Endodermal cell (in vitro differentiated cells): ENCODE data around the gene TBC1D1. TPM values are rescaled to one million over a fixed set of nuclear protein-coding genes. Genes with fewer than 3 reads are reported as not detected.

Source experiments
- DNase-seq: peaks from one replicate; pipeline ENCODE4 v3.0.0-alpha.2; 2017
- H3K27ac ChIP-seq: 2 replicates; pipeline ENCODE4 v1.5.1; 2013; ENCODE audit warnings: mild to moderate bottlenecking, low read depth, low read length, moderate library complexity
- H3K27me3 ChIP-seq: 2 replicates; pipeline ENCODE4 v1.6.1; 2013; ENCODE audit warnings: mild to moderate bottlenecking, low read length, moderate library complexity; ENCODE audit not compliant: insufficient read depth, control insufficient read depth, poor library complexity, severe bottlenecking
- H3K36me3 ChIP-seq: 2 replicates; pipeline ENCODE4 v1.7.0; 2013; ENCODE audit warnings: mild to moderate bottlenecking, low read length, moderate library complexity; ENCODE audit not compliant: control insufficient read depth, insufficient read depth
- H3K4me1 ChIP-seq: one replicate; pipeline ENCODE4 v1.7.0; 2013; ENCODE audit warnings: low read length; ENCODE audit not compliant: control insufficient read depth, insufficient read depth
- H3K4me3 ChIP-seq: 2 replicates; pipeline ENCODE4 v1.5.1; 2013; ENCODE audit warnings: mild to moderate bottlenecking, low read length, moderate library complexity
- H3K9ac ChIP-seq: 2 replicates; pipeline ENCODE4 v1.6.1; 2013; ENCODE audit warnings: mild to moderate bottlenecking, low read length, moderate library complexity; ENCODE audit not compliant: poor library complexity, severe bottlenecking; ENCODE audit errors: extremely low read depth
- H3K9me3 ChIP-seq: 2 replicates; pipeline ENCODE4 v1.6.1; 2013; ENCODE audit warnings: mild to moderate bottlenecking, low read length, moderate library complexity; ENCODE audit not compliant: control insufficient read depth
- H3K27ac Mint-ChIP-seq: 2 replicates; pipeline ENCODE4 v1.8.0; 2020; ENCODE audit warnings: mixed read lengths
- H3K27me3 Mint-ChIP-seq: 2 replicates; pipeline ENCODE4 v1.8.0; 2021; ENCODE audit warnings: mild to moderate bottlenecking, mixed read lengths; ENCODE audit not compliant: insufficient read depth
- H3K36me3 Mint-ChIP-seq: 2 replicates; pipeline ENCODE4 v1.8.0; 2020; ENCODE audit warnings: low read depth, mixed read lengths
- H3K4me1 Mint-ChIP-seq: 2 replicates; pipeline ENCODE4 v1.8.0; 2020; ENCODE audit warnings: mixed read lengths
- H3K4me3 Mint-ChIP-seq: 2 replicates; pipeline ENCODE4 v1.8.0; 2020; ENCODE audit warnings: mild to moderate bottlenecking, moderate library complexity, mixed read lengths
- H3K9me3 Mint-ChIP-seq: 2 replicates; pipeline ENCODE4 v1.8.0; 2020; ENCODE audit warnings: mild to moderate bottlenecking, mixed read lengths
- WGBS, 2 experiments: methylation state at CpG; one replicate each; pipeline versions ENCODE4 v1.1.5 to v1.1.7; 2013; ENCODE audit warnings: missing lambda C conversion rate in 2 of 2, mixed read lengths in 1 of 2; ENCODE audit not compliant: insufficient coverage in 1 of 2, insufficient read length in 1 of 2; 5-methylcytosine and 5-hydroxymethylcytosine counted together
- total RNA-seq, 2 donors: library from RNA; stranded (reverse); fragmentation: NEBNext Ultra II Directional in 1 of 2; extraction: Animal tissue kit (Norgen Biotek cat#: 25700) in 1 of 2; gene quantifications; 2 replicates in 1 of 2; 3 replicates in 1 of 2; pipeline ENCODE4 v1.2.1, GENCODE V29; 2021
- TF ChIP-seq, protein P1 (sequence below): fragments of 200-600 bp; sonication (generic); conservative IDR thresholded peaks from 2 replicates; pipeline ENCODE4 v1.5.0; 2021; ENCODE audit warnings: antibody characterized with exemption, mild to moderate bottlenecking

TBC1D1 gene
- total RNA-seq, 2 donors from 2014 or later = 110 to 122 TPM

DNA sequence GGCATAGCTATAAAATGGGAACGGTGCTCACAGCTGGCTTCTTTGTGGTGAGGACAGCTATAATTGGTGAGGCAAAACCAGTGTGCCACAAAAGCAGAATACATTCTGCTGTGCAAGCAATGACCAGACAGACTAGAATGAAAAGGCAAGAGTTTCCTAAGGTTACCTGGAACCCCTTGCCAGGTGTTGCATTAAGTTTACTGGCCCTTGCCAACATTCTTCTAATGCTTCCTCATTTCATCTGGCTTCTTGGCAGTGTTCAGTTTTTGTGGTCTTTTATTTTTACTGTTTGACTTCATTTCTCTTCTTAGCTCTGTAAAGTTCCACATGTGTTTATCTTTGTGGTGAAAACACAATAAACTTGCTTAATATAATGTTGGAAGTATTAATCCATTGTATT is 200.8 kb downstream of the TBC1D1 start:
- H3K27ac ChIP-seq = no peak overlapping the region
- no peaks in the 10 kb centered on the region for H3K27me3 Mint-ChIP-seq
- H3K36me3 Mint-ChIP-seq = peaks cover 33% of the 10 kb centered on the region
- no peak overlapping the region for H3K4me3 ChIP-seq
- no peaks in the 10 kb centered on the region for H3K9me3 Mint-ChIP-seq
- WGBS, 2 experiments = 95 to 100% methylated on average over 1 of the region's 1 CpG
- no peaks in the 10 kb centered on the region for H3K9me3 ChIP-seq
- H3K36me3 ChIP-seq = peaks cover 44% of the 10 kb centered on the region
- H3K9ac ChIP-seq = no peak overlapping the region
- H3K4me3 Mint-ChIP-seq = no peak overlapping the region
- H3K27me3 ChIP-seq = no peaks in the 10 kb centered on the region
- H3K27ac Mint-ChIP-seq = no peak overlapping the region
- TF ChIP-seq, protein P1, sequence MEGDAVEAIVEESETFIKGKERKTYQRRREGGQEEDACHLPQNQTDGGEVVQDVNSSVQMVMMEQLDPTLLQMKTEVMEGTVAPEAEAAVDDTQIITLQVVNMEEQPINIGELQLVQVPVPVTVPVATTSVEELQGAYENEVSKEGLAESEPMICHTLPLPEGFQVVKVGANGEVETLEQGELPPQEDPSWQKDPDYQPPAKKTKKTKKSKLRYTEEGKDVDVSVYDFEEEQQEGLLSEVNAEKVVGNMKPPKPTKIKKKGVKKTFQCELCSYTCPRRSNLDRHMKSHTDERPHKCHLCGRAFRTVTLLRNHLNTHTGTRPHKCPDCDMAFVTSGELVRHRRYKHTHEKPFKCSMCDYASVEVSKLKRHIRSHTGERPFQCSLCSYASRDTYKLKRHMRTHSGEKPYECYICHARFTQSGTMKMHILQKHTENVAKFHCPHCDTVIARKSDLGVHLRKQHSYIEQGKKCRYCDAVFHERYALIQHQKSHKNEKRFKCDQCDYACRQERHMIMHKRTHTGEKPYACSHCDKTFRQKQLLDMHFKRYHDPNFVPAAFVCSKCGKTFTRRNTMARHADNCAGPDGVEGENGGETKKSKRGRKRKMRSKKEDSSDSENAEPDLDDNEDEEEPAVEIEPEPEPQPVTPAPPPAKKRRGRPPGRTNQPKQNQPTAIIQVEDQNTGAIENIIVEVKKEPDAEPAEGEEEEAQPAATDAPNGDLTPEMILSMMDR = no peak
- no peak for DNase-seq
- H3K4me1 Mint-ChIP-seq = peaks cover 22% of the 10 kb centered on the region
- H3K4me1 ChIP-seq = no peaks in the 10 kb centered on the region

DNA sequence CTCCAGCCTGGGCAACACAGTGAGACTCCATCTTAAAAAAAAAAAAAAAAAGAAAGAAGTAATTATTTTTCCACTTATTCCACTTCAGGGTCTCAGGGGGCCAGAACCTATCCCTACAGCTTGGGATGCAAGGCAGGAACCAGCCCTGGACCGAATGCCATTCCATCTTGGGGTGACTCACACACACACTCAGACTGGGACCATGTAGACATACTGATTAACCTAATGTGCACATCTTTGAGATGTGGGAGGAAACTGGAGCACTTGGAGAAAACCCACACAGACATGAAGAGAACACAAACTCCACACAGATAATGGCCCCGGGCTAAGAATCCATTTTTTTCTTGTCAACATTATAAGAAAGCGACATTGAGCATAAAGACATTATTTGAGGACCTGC is 201.8 kb downstream of the TBC1D1 start:
- H3K9ac ChIP-seq = no peak overlapping the region
- no peaks in the 10 kb centered on the region for H3K4me1 ChIP-seq
- TF ChIP-seq, protein P1 = no peak
- no peaks in the 10 kb centered on the region for H3K9me3 ChIP-seq
- H3K4me3 Mint-ChIP-seq = no peak overlapping the region
- H3K27ac Mint-ChIP-seq = no peak overlapping the region
- peaks cover 14% of the 10 kb centered on the region for H3K4me1 Mint-ChIP-seq
- H3K36me3 Mint-ChIP-seq = peaks cover 35% of the 10 kb centered on the region
- no peak overlapping the region for H3K4me3 ChIP-seq
- H3K9me3 Mint-ChIP-seq = no peaks in the 10 kb centered on the region
- no peaks in the 10 kb centered on the region for H3K27me3 Mint-ChIP-seq
- no peaks in the 10 kb centered on the region for H3K27me3 ChIP-seq
- 94 to 100% methylated on average over 3 of the region's 3 CpGs for WGBS, 2 experiments
- H3K27ac ChIP-seq = no peak overlapping the region
- DNase-seq = no peak
- H3K36me3 ChIP-seq = peaks cover 47% of the 10 kb centered on the region

DNA sequence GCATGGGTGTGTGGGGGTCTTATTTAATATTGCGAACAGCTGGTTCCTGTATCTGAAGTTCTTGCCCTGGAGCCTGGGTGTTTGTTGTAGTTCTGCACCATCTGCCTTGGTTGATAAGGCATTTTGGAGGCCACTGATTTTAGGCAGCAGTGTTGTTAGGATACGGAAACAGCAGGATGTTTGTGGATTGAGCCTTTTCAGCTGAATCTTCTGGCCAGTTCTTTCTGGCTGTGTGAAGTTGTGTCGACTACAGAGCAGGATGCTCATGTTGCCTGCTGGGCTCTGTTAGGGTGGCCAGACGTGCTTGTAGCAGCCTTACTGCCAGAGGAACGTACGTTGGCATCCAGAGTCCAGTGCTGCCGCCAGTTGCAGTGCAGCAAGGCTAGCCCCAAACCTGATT is 203.5 kb downstream of the TBC1D1 start:
- no peaks in the 10 kb centered on the region for H3K27me3 Mint-ChIP-seq
- Histone ChIP-seq H3K27me3 (no peaks in the 10 kb centered on the region), H3K36me3 (peaks cover 53% of the 10 kb centered on the region), H3K4me1 (no peaks in the 10 kb centered on the region), H3K9ac (no peak overlapping the region), H3K9me3 (no peaks in the 10 kb centered on the region), H3K27ac (peak overlapping the region; percentile 42), H3K4me3 (no peak overlapping the region)
- whole genome bisulfite sequencing, 2 experiments = 52 to 64% methylated on average over 3 to 7 of the region's 7 CpGs
- H3K36me3 Mint-ChIP-seq = peaks cover 37% of the 10 kb centered on the region
- TF ChIP-seq, protein P1 = no peak
- H3K27ac Mint-ChIP-seq = peak overlapping the region; percentile 46
- no peaks in the 10 kb centered on the region for H3K9me3 Mint-ChIP-seq
- no peak overlapping the region for H3K4me3 Mint-ChIP-seq
- peak; percentile 67 for DNase-seq
- H3K4me1 Mint-ChIP-seq = peaks cover 14% of the 10 kb centered on the region
